Hematopoietic multipotent progenitor cell treated with erythropoietin and hydrocortisone succinate and interleukin-3 and kit ligand, for 6 days (in vitro differentiated cells): ENCODE measurements around the gene HDAC8.
A peak's percentile ranks its signal among the peaks of the same experiment; 100 is the strongest.
"Not testable (repeated sequence)": the region's sequence is repeated elsewhere in the genome, so short reads cannot be mapped to it uniquely, and the experiment has no call there.

Experiments
- DNase-seq: peaks from one replicate; pipeline ENCODE4 v3.0.0-alpha.2; 2015

HDAC8 gene

GRCh38 chrX:72460715-72461114 is 111.9 kb downstream of the HDAC8 start:
- DNase-seq = no peak

- DNase-seq = not testable (repeated sequence)
These were observed 123.6 kb downstream of the HDAC8 start for GRCh38 chrX:72449034-72449433.

DNA sequence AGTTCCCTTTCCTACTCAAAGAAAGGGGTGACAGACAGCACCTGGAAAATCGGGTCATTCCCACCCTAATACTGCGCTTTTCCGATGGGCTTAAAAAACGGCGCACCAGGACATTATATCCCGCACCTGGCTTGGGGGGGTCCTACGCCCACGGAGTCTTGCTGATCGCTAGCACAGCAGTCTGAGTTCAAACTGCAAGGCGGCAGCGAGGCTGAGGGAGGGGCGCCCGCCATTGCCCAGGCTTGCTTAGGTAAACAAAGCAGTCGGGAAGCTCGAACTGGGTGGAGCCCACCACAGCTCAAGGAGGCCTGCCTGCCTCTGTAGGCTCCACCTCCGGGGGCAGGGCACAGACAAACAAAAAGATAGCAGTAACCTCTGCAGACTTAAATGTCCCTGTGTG is 131.9 kb downstream of the HDAC8 start:
- DNase-seq = not testable (repeated sequence)

GRCh38 chrX:72436010-72436409 is 136.6 kb downstream of the HDAC8 start:
- no peak for DNase-seq

GRCh38 chrX:72430405-72430968 is 142.2 kb downstream of the HDAC8 start:
- peak; percentile 12 for DNase-seq

DNA sequence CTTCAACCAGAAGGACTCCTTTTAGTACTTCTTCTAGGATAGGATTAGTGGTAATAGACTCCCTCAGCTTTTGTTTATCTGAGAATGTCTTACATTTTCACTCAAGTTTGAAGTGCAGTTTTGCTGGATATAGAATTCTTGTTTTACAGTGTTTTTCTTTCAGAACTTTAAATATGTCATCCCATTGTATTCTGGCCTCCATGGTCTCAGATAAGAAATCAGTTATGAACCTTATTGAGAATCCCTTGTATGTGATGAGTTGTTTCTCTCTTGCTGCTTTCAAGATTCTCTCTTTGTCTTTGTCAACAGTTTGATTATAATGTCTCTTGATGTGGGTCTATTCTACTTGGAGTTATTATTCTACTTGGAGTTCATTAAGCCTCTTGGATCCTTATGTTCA is 150.8 kb downstream of the HDAC8 start:
- no peak for DNase-seq

GRCh38 chrX:72409993-72410392 is 162.7 kb downstream of the HDAC8 start:
- DNase-seq = no peak

- no peak for DNase-seq
These were observed 163.8 kb downstream of the HDAC8 start for GRCh38 chrX:72408885-72409284.

DNA sequence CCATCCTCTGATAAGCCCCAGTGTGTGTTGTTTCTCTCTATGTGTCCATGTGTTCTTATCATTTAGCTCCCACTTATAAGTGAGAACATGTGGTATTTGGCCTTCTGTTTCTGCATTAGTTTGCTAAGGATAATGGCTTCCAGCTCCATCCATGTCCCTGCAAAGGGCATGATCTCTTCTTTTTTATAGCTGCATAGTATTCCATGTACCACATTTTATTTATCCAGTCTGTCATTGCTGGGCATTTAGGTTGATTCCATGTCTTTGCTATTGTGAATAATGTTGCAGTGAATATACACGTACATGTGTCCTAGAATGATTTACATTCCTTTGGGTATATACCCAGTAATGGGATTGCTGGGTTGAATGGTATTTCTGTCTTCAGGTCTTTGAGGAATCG is 167.5 kb downstream of the HDAC8 start:
- DNase-seq = not testable (repeated sequence)

DNA sequence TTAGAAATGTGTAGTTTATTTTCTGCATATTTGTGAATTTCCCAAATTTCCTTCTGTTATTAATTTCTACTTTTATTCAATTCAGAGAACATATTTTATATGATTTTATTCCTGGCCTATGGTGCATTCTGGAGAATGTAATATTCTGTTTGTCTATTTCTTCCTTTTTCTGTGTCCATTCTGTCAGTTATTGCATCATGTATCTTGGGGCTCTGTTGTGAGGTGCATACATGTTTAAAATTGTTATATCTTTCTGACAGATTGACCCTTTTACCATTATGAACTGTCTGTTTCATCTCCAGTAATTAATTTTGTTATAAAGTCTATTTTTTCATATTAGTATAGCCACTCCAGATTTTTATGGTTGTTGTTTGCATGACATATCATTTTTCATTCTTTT is 170.0 kb downstream of the HDAC8 start:
- no peak for DNase-seq

GRCh38 chrX:72399816-72400215 is 172.8 kb downstream of the HDAC8 start:
- no peak for DNase-seq

- DNase-seq = no peak
These were observed 176.5 kb downstream of the HDAC8 start for GRCh38 chrX:72396117-72396516.

- DNase-seq = no peak
These were observed 177.4 kb downstream of the HDAC8 start for GRCh38 chrX:72395237-72395636.

DNA sequence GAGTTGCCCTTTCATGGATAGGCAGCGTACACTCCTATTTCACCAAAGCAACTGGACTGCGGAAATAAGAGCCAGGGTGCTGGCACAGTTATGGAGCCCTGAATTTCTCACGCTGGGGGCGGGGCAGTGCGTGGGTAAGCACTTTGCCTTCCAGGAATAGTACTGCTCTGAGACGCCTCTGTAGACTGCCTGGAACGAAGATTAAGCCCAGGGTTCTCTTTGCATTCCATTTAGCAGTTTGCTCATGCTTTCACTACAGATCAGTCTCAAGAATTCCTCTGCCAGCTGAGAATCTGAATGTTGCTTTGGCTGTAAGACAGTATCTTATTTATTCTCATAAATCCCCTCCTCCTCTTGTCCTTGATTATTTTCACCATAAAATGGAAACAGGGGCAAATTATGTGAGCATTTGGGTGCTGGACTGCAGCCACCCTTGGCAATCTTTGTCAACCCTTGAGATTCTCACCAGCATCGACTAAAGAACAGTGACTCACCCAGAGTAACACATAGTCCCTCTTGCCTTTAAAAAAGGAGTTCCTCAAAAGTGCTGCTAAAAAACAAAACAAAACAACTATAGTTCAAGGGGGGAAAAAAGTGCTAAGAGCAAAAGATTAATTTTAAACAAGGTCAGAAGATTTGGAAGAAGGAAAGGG is 178.0 kb downstream of the HDAC8 start:
- no peak for DNase-seq

DNA sequence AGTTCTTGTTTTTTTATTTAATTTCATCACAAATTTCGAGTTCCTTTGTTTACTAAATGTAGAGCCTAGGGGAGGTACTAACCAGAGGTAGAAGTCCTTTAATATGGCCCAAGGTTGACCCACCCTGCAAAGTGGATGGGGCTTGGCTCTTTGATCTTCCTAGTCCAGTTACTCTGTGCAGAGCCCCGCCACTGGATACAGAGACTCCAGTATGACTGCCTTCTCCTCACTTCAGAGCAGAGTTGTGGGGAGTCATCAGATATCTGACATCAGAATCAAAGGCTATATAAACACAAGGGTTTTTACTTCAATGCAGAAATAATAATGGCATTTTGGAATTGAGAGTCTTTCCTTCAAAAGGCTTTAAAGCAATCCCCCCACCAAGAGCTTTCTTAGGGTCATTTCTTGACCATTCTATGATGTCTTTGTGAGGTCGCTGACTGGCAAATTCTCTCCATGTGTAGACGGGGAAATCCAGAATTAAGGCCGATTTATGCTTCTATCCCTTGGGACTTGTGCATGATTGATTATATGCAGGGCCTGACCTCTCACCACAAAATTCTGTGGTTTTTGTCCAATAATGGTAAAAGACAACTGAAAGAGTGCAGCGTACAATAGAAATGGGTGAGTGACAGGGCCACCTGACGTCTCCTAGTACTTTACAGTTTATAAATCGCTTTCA is 178.7 kb downstream of the HDAC8 start:
- DNase-seq = no peak

GRCh38 chrX:72392816-72393800 is 179.5 kb downstream of the HDAC8 start:
- DNase-seq = no peak

DNA sequence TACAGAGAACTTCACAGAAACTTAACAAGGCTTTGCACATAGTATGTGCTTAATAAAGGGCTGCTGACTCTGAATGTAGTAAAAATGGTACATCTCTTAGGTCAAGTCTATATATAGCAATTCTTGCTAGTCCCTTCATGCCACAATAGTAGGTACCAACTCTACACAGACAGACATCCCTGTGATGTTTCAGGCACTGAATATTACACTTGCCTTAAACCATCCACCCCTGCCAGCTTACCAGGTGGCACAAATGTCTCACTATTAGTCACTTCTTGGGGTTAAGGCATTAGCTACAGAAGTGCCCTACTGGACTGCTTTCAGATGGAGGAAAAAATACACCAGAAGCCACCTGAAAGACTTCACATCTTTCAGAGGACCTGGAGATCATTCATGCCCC is 180.6 kb downstream of the HDAC8 start:
- DNase-seq = no peak

DNA sequence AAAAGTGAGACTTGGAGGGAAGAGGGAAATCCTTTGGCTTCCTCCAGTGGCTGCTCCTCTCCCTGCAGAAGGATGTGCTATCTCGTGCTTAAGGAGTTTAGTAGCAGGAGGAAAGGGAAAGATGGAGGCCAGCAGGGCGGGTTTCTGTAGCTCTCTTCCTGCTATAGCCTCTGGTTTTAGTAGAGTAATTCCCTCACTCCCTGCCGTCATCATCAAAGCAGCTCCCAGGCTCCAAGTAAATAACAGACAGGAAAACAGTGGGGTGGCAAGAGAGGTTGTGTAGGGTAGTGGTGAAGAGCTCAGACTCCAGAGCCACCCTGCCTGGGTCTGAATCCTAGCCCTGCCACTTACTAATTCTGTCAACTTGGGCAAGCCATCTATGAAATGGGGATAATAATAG is 185.4 kb downstream of the HDAC8 start:
- no peak for DNase-seq

DNA sequence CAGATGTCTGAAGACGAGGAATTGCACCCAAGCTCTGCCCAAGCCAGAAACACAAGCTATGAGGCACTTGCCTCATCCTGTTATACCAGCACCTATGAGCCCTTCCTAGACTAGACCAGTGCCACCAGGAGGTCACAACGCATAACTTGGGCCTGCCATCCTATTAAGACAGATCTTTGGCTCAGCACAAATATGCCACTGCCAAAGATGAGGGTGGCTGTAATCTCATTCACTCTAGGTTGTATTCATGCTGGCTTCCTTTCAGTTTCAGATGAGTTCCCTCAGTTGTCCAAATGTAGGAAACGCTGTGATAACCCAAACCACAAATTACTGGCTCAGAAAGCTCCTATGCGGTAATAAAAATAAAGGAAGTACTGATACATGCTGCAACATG is 190.4 kb downstream of the HDAC8 start:
- DNase-seq = peak; percentile 44

DNA sequence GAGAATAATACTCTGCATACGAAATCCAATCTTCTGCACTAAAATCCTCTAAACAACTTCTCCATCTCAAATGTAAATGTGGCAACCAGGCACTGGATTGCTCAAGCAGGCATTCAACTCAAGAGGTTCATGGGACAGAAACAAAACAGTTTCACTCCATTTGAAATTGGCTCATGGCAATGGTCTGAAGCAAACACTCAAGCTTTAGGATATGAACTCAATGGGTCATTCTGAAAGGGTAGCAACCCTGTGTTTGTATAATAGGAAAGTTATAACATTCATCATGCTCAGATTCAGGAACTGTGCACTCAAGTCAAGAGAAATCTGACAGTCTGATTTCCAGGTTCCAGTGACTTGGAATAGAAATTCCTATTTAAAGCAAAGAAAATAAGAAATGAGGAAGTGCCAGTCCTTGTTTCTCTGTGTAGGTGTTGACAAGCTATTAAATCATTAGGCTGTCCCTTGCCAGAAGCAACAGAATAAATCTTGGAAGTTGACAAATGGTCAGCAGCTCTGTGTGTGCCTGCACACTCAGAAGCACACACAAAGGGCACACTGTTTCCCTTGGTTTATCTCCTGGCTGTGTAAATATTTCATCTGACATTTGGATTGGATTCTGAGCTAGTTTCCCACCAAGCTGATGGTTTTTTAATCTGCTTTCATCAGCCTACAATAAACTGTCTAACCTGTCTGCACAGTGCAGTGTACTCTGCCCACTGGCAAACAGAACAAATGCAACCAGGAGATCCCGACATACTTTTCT is 191.0 kb downstream of the HDAC8 start:
- no peak for DNase-seq

DNA sequence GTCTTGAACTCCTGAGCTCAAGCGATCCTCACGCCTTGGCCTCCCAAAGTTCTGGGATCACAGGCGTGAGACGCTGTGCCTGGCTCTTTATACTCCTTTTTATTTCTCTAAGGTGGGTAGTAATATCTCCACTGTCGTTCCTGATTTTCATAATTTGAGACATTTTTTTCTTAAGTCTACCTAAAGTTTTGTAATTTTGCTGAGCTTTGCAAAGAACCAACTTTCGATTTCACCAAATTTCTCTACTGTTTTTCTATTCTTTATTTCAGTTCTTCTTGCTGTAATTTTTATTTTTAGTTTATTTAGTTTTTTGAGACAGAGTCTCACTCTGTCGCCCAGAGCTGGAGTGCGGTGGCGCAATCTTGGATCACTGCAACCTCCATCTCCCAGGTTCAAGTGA is 196.5 kb downstream of the HDAC8 start:
- no peak for DNase-seq

DNA sequence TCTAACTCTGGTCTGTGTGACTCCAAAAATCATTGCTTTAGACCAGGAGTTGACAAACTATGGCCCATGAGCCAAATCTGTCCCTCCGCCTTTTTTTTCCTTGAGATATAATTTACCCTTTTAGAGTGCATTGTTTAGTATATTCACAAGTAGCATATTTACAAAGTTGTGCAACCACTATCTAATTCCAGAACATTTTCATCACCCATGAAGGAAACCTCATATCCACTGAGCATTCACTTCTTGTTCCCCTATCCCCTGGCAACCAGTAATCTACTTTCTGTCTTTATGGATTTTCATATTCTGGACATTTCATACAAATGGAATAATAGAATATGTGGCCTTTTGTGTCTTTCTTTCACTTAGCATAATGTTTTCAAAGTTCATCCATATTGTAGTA is 199.5 kb downstream of the HDAC8 start:
- no peak for DNase-seq

DNA sequence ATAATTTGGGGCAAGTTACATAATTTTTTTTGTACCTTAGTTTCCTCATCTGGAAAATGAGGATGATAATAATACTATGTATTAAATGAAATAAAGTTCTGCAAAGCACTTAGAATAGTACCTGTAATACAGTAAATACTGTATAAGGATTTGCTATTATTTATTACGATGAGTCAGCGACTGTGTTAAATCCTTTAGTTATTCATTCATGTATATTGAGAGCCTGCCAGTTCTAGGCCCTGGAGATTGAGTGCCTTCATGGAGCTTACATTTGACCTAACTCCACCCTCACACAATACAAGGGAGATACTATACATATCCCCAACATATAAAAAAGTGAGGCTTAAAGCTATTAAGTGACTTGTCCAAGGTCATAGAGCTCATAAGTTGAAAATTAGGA is 199.9 kb downstream of the HDAC8 start:
- no peak for DNase-seq
